Fibroblast of skin of scalp (primary cell): ENCODE measurements around the gene SLC22A15.

Experiments
- DNase-seq: peaks from one replicate; pipeline ENCODE4 v3.0.0-alpha.2; 2013

Gene SLC22A15

DNA sequence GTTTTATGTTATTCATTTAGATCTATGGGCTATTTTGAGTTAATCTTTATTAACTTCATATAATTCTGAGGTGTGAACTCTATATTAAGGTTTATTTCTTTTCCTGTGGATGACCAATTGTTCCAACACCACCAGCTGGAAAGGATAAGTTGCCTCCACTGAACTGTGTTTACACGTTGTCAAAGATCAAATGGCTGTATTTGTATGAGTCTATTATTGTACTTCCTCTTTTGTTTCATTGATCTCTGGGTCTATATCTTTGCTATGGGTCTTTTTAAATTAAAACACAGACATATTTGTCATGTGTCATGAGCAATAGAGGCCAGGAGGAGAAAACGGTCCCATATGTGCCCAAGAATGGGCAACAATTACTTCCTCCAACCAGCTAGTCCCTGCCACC lies 129.7 kb downstream of the SLC22A15 start:
- no peak for DNase-seq

DNA sequence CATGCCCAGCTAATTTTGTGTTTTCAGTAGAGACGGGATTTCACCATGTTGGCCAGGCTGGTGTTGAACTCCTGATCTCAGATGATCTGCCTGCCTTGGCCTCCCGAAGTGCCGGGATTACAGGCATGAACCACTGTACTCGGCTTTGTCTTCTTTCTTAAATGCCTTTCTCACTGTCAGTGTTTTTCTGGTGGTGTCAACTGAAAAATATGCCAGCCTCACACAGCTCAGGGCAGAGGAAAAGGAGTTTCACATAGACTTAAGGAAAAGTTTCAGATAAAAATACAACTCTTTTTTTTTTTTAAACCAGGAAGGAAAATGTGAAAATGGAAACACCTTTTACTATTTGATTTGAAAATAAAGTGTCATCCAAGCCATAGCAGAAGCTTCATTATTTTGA lies 130.3 kb downstream of the SLC22A15 start:
- peak; percentile 45 for DNase-seq

DNA sequence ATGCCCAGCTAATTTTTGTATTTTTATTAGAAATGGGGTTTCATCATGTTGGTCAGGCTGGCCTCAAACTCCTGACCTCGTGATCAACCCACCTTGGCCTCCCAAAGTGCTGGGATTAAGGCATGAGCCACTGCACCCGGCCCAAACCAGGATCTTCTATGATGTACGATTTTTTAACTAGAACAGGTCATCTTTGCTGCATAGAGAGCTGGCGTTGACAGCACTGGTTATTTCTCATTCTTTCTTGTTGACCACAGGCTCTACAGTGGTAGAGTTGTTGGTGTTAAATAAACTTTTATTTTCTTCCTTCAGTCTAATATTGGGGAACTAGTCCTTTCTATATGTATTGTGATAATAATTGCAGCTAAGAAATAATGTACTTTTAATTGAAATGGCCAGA lies 131.1 kb downstream of the SLC22A15 start:
- DNase-seq: peak; percentile 50

DNA sequence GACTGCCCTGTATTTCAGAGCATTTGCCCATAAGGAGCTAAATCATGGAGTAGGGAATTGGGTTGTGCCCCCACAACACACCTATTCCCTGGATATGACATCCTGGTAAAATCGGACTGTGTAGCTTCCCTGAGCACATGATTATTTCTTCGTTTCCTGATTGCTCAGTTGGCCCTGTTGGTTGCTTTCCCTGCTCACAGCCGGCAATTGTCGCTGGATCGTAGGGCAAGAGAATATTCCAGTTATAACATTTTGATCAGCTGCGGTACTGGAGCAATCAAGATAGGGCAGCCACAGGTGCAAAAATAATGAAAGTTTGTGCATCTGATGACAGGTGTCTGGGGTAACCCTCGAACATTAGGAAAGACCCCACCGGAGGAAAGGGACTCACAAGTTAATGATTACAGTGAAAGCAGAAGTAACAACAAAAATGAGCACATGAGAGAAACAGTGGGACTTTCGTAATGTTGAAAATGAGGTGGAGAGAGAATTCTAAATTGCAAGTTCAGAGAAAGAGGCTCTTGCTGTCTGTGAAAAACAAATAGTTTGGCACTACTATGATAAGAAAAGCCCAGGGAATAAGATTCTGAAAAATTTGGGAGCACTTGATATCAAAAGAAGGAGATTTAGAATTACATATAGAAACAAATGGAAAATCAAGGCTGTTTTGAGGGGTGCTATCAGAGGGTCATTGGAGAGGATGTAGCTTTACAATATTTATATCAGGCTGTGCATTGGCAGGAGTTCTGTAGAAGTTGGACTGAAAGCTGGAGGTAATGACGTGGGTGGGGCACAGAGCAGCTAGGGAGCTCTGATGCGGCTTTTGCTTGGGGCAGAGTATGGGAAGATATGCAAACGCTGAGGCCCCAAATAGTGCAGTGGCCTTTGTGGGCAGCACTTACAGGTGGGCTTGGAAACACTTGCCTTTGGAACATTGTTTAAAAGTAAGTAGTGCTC lies 134.5 kb downstream of the SLC22A15 start, which contains the start of gene MAB21L3:
MAB21L3 (plus strand) TSS at position 833 of the 957 bp plus-strand sequence. CDS start 1,217 bp downstream, outside the sequence.
- no peak for DNase-seq

DNA sequence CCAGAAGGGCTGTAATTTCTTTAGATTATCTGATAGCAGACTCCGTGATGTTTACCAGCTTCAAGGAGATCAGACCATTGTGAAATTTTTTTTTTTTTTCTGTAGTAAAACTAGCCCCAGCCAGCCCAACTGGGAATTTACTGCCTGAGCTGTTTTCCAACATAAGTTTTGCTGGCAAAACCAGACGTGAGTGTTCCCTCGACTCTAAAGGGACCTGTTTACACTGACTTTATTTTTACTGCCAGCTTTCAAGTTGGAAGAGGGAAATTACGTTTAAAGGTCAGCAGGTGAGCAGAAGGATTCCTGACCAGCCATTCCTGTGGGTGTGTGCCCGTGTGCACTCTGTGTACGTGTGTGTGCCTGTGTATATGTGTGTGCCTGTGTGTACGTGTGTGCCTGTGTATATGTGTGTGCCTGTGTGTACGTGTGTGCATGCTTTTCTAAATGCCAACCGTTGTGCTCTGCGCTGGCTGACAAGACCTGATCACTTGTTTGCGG lies 135.3 kb downstream of the SLC22A15 start:
- no peak for DNase-seq

DNA sequence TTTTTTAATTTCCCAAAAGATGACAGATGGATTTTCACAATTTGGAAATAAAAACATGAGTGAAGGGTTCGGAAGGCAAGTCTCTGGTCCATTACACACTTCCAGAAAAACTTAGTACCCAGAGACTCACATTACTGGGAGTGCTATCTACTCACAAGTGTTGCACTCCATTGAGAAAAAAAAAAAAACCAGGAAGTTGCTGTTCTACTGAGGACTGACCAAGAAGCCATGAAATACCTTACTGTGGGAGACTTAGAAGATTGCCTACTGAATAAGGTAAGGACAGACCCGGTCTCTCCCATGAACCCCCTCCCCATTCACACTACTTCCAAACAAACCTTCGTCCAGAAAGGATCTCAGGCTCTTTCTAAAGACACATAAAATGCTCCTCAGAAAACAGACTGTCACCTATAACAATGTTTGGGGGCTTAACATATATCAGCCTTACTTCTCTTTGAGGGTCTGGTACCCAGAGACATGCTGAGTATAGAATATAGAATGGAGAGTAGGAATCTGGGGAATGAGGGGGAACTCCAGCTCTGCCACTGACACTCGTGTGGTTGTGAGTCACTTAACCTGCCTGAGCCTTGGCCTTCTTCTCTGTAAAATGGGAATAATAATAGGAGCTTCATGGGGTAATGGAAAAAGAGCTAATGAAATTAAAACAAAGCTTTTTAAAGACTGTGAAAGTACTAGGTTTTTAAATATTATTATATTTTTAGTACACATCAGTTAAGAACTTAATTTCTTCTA lies 136.3 kb downstream of the SLC22A15 start:
- DNase-seq: no peak

DNA sequence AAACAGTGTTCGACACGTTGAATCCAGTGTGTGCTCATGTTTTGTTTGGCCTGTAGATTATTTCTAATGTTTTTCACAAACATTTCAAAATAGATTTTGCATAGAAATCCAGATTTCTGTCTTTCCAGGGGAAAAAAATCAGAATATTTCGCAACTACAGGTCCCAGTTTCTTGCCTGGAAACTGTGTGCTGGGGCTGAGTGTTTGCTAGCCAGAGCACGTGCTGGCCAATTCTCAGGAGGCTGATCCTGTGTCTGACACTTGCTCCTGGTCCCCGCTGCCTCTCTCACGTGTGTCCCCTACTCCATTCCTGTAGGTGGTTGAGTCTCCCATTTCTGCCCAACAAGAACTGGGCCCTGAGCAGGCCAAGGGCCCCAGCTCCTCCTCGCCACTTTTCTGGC lies 137.3 kb downstream of the SLC22A15 start:
- DNase-seq: no peak

DNA sequence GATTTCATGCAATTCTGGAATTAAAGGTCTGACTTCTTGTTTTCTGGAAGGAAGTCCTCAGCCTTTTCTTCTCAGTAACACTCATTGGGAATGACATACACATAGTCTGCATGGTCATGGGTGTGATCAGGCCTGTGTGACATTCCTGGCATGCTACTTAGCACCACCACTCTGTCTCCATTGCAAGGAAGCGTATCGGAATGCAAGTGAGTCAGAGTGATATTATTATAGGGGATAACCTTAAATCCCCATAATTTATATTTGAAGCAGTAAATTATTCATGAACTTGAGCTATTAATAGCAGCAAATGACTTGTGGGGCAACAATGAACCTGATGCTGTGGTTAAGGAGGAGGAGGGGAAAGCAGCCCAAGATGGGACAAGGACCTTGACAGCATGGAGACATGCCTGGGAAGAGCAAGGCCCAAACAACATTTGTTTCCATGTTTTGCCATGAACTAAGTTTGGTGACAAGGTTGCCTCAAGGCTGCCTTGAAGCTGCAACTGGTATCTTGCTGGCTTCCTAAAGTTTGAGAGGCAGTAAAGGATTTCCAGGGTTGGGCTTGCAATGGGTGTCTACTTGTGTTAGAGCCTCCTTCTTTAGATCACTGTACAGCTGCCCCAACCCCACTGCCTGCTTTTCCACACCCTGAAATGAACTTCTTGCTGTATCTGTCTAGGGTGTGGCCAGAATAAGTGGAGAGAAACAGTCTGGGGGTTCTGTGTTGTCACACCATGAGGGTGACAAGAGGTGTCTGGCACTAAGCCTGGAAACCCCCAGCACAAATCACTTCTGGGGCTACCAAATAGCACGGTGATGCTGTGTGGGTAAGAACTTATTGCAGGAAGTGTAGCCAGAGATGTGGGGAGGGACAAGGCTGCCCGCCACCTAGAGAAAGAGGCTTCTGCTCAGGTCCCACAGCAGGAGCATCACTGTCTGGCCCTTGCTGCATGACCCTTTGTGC lies 139.4 kb downstream of the SLC22A15 start:
- peak; percentile 97 for DNase-seq

DNA sequence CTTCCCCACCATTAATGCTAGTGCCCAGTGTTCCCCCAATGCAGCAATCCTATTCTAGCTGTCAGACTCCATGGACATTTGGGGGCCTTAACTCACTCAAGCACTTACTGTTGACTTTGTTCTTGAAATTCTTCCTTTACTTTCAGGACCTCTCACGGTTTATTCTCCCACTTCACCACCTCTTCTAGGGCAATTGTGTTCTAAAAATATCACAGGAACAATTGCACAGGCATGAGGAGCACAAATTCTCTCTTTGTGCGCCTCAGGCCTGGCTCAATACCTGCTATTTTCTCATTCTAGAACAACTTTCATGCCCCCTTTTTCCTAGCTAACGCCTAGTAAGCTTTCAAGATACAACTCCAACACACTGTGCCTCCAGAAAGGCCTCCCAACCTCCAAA lies 142.2 kb downstream of the SLC22A15 start:
- no peak for DNase-seq
